H4 (cell line): ENCODE results near the gene IGFN1. TPM values are rescaled to one million over a fixed set of nuclear protein-coding genes. Genes with fewer than 3 reads are reported as not detected.
"Not testable (repeated sequence)": the region's sequence is repeated elsewhere in the genome, so short reads cannot be mapped to it uniquely, and the experiment has no call there.

Experiments used
- DNase-seq: peaks from one replicate; pipeline ENCODE4 v3.0.0-alpha.2; 2015; ENCODE audit warnings: low spot score
- total RNA-seq: library from RNA; depleted of rRNA; stranded (reverse); fragments of >200 nt; shearing (Covaris generic); gene quantifications from 2 replicates; pipeline ENCODE4 v1.2.3, GENCODE V29; 2014

IGFN1 gene
- total RNA-seq, 1 experiment from 2014 or later, result 0.14 TPM

- DNase-seq, result not testable (repeated sequence)
Observed at GRCh38 chr1:201163036-201163435, 27.6 kb upstream of the IGFN1 start.

- DNase-seq, result no peak
Observed at GRCh38 chr1:201163707-201164106, 26.9 kb upstream of the IGFN1 start.

- no peak for DNase-seq
Observed at GRCh38 chr1:201164645-201165044, 26.0 kb upstream of the IGFN1 start.

- DNase-seq, result no peak
Observed at GRCh38 chr1:201167041-201167991, 23.3 kb upstream of the IGFN1 start.

GRCh38 chr1:201169203-201169602, 21.4 kb upstream of the IGFN1 start:
- DNase-seq, result no peak

GRCh38 chr1:201169971-201170532, 20.6 kb upstream of the IGFN1 start:
- DNase-seq, result no peak

GRCh38 chr1:201170533-201171062, 20.0 kb upstream of the IGFN1 start:
- peak; percentile 80 for DNase-seq

GRCh38 chr1:201171063-201172036, 19.3 kb upstream of the IGFN1 start:
- DNase-seq, result no peak

GRCh38 chr1:201172326-201172725, 18.3 kb upstream of the IGFN1 start:
- no peak for DNase-seq

GRCh38 chr1:201172999-201173610, 17.5 kb upstream of the IGFN1 start:
- no peak for DNase-seq

GRCh38 chr1:201173736-201174135, 16.9 kb upstream of the IGFN1 start:
- DNase-seq, result no peak

- DNase-seq, result no peak
Observed at GRCh38 chr1:201175820-201176500, 14.7 kb upstream of the IGFN1 start.

GRCh38 chr1:201176940-201177339, 13.7 kb upstream of the IGFN1 start:
- no peak for DNase-seq

- no peak for DNase-seq
Observed at GRCh38 chr1:201178718-201179117, 11.9 kb upstream of the IGFN1 start.

GRCh38 chr1:201180141-201180540, 10.5 kb upstream of the IGFN1 start:
- no peak for DNase-seq

GRCh38 chr1:201180901-201181300, 9.7 kb upstream of the IGFN1 start:
- no peak for DNase-seq

- DNase-seq, result no peak
Observed at GRCh38 chr1:201181323-201181722, 9.3 kb upstream of the IGFN1 start.

GRCh38 chr1:201181726-201182125, 8.9 kb upstream of the IGFN1 start:
- DNase-seq, result no peak

GRCh38 chr1:201183209-201183608, 7.4 kb upstream of the IGFN1 start:
- DNase-seq, result no peak

GRCh38 chr1:201183753-201184152, 6.9 kb upstream of the IGFN1 start:
- no peak for DNase-seq
